Fibroblast of lung (primary cell): ENCODE data around the gene PCTP. TPM values are rescaled to one million over a fixed set of nuclear protein-coding genes. Genes with fewer than 3 reads are reported as not detected.

Experiments
- DNase-seq, 2 donors: peaks; one replicate each; pipeline versions ENCODE4 v3.0.0 to v3.0.0-alpha.2; 2010; ENCODE audit warnings: low read depth in 2 of 2
- H2AFZ ChIP-seq: 2 replicates; pipeline ENCODE4 v1.5.1; 2012; ENCODE audit warnings: low read length, control low read depth, inconsistent platforms
- H3K27ac ChIP-seq: 2 replicates; pipeline ENCODE4 v1.5.1; 2011; ENCODE audit warnings: low read length, control low read depth; ENCODE audit not compliant: insufficient read depth
- H3K27me3 ChIP-seq: 2 replicates; pipeline ENCODE4 v1.5.1; 2011; ENCODE audit warnings: mild to moderate bottlenecking, low read length; ENCODE audit not compliant: control insufficient read depth, insufficient read depth
- H3K36me3 ChIP-seq: 2 replicates; pipeline ENCODE4 v1.5.1; 2011; ENCODE audit warnings: low read length; ENCODE audit not compliant: control insufficient read depth, insufficient read depth
- H3K4me1 ChIP-seq: 2 replicates; pipeline ENCODE4 v1.5.1; 2011; ENCODE audit warnings: low read length; ENCODE audit not compliant: control insufficient read depth, insufficient read depth; ENCODE audit errors: extremely low read depth
- H3K4me2 ChIP-seq: 2 replicates; pipeline ENCODE4 v1.5.1; 2011; ENCODE audit warnings: low read length, control low read depth; ENCODE audit not compliant: insufficient read depth; ENCODE audit errors: extremely low read depth
- H3K4me3 ChIP-seq, 4 experiments: fragments of 200-600 bp in 1 of 4; sonication (generic) in 1 of 4; replicated peaks in 1 of 4; 2 replicates each; pipeline ENCODE4 v1.5.1; 2011 to 2016; ENCODE audit warnings: low read length in 4 of 4, low read depth in 3 of 4, mild to moderate bottlenecking in 3 of 4, control low read depth in 2 of 4, inconsistent platforms in 1 of 4, mixed read lengths in 1 of 4; ENCODE audit not compliant: insufficient read depth in 1 of 4; ENCODE audit errors: control extremely low read depth in 1 of 4
- H3K79me2 ChIP-seq: 2 replicates; pipeline ENCODE4 v1.5.1; 2012; ENCODE audit warnings: mild to moderate bottlenecking, low read length, inconsistent platforms; ENCODE audit not compliant: control insufficient read depth, insufficient read depth
- H3K9ac ChIP-seq: 2 replicates; pipeline ENCODE4 v1.5.1; 2011; ENCODE audit warnings: mild to moderate bottlenecking, low read length, control low read depth; ENCODE audit not compliant: insufficient read depth
- H3K9me3 ChIP-seq: 2 replicates; pipeline ENCODE4 v1.5.1; 2012; ENCODE audit warnings: low read depth, low read length; ENCODE audit not compliant: control insufficient read depth, insufficient read depth
- H4K20me1 ChIP-seq: 2 replicates; pipeline ENCODE4 v1.5.1; 2011; ENCODE audit warnings: low read length; ENCODE audit not compliant: control insufficient read depth, insufficient read depth; ENCODE audit errors: extremely low read depth
- EZH2 ChIP-seq: IDR thresholded peaks from 2 replicates; pipeline ENCODE4 v1.5.1; 2012; ENCODE audit warnings: low read length, control low read depth, mild to moderate bottlenecking; ENCODE audit errors: missing control alignments
- polyA plus RNA-seq, 2 donors: library from polyadenylated mRNA; depleted of rRNA in 1 of 2; stranded (reverse) in 1 of 2; unstranded in 1 of 2; fragments of >200 nt; gene quantifications; 2 replicates each; pipeline ENCODE4 v1.2.1, GENCODE V29; 2011 to 2012; ENCODE audit warnings: missing spikeins in 1 of 2
- total RNA-seq: library from RNA; depleted of rRNA; stranded (reverse); fragments of >200 nt; gene quantifications from 2 replicates; pipeline ENCODE4 v1.2.1, GENCODE V29; 2014
- TF ChIP-seq, protein P1 (sequence below), 2 donors: IDR thresholded peaks in 1 of 2; conservative IDR thresholded peaks in 1 of 2; 1 replicate in 1 of 2; 2 replicates in 1 of 2; pipeline ENCODE4 v1.5.1; 2011 to 2012; ENCODE audit warnings: low read length in 2 of 2, control low read depth in 1 of 2, inconsistent platforms in 1 of 2, low read depth in 1 of 2, mild to moderate bottlenecking in 1 of 2

PCTP gene
- total and polyA plus RNA-seq, 2 donors (not counting 1 experiment from before 2014, with no cell fraction given) = 20.4 to 20.6 TPM

- no peak overlapping the region for H3K4me3 ChIP-seq
- H3K9me3 ChIP-seq = no peaks in the 10 kb centered on the region
- no peak overlapping the region for H3K9ac ChIP-seq
- no peak overlapping the region for H3K27ac ChIP-seq
- H3K79me2 ChIP-seq = no peaks in the 10 kb centered on the region
- H3K4me2 ChIP-seq = no peak overlapping the region
- H2AFZ ChIP-seq = no peak overlapping the region
- H3K36me3 ChIP-seq = peaks cover 5% of the 10 kb centered on the region
- DNase-seq = no peak
- no peaks in the 10 kb centered on the region for H3K27me3 ChIP-seq
- H4K20me1 ChIP-seq = no peaks in the 10 kb centered on the region
- no peaks in the 10 kb centered on the region for H3K4me1 ChIP-seq
- no peak for TF ChIP-seq EZH2
- TF ChIP-seq, protein P1, sequence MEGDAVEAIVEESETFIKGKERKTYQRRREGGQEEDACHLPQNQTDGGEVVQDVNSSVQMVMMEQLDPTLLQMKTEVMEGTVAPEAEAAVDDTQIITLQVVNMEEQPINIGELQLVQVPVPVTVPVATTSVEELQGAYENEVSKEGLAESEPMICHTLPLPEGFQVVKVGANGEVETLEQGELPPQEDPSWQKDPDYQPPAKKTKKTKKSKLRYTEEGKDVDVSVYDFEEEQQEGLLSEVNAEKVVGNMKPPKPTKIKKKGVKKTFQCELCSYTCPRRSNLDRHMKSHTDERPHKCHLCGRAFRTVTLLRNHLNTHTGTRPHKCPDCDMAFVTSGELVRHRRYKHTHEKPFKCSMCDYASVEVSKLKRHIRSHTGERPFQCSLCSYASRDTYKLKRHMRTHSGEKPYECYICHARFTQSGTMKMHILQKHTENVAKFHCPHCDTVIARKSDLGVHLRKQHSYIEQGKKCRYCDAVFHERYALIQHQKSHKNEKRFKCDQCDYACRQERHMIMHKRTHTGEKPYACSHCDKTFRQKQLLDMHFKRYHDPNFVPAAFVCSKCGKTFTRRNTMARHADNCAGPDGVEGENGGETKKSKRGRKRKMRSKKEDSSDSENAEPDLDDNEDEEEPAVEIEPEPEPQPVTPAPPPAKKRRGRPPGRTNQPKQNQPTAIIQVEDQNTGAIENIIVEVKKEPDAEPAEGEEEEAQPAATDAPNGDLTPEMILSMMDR (conservative IDR thresholded peaks at IDR 0.05 in 1 of 2, IDR thresholded peaks at IDR 0.05 in 1 of 2; ENCODE audit: low read depth in 1 of 2, low read length in 2 of 2) = no peak
Observed at GRCh38 chr17:55778389-55779118, 27.7 kb downstream of the PCTP start.

- Histone ChIP-seq H3K27me3 (no peaks in the 10 kb centered on the region), H3K79me2 (no peaks in the 10 kb centered on the region), H3K4me2 (no peak overlapping the region), H3K27ac (no peak overlapping the region), H3K9ac (no peak overlapping the region), H3K9me3 (no peaks in the 10 kb centered on the region), H3K4me1 (no peaks in the 10 kb centered on the region), H3K4me3 (no peak overlapping the region), H3K36me3 (no peaks in the 10 kb centered on the region), H2AFZ (no peak overlapping the region), H4K20me1 (no peaks in the 10 kb centered on the region)
- TF ChIP-seq, protein P1 (conservative IDR thresholded peaks at IDR 0.05 in 1 of 2, IDR thresholded peaks at IDR 0.05 in 1 of 2; ENCODE audit: low read depth in 1 of 2, low read length in 2 of 2) = no peak
- no peak for TF ChIP-seq EZH2
- peak in 1 of 2 donors; percentile 39 for DNase-seq
Observed at GRCh38 chr17:55783684-55784245, 32.9 kb downstream of the PCTP start.

- H3K27me3 ChIP-seq = no peaks in the 10 kb centered on the region
- DNase-seq = no peak
- no peak overlapping the region for H3K4me2 ChIP-seq
- no peaks in the 10 kb centered on the region for H4K20me1 ChIP-seq
- H3K36me3 ChIP-seq = no peaks in the 10 kb centered on the region
- H3K27ac ChIP-seq = no peak overlapping the region
- H2AFZ ChIP-seq = no peak overlapping the region
- TF ChIP-seq, protein P1 (conservative IDR thresholded peaks at IDR 0.05 in 1 of 2, IDR thresholded peaks at IDR 0.05 in 1 of 2; ENCODE audit: low read depth in 1 of 2, low read length in 2 of 2) = no peak
- no peak for TF ChIP-seq EZH2
- no peak overlapping the region for H3K4me3 ChIP-seq
- no peaks in the 10 kb centered on the region for H3K4me1 ChIP-seq
- H3K79me2 ChIP-seq = no peaks in the 10 kb centered on the region
- H3K9me3 ChIP-seq = no peaks in the 10 kb centered on the region
- no peak overlapping the region for H3K9ac ChIP-seq
Observed at GRCh38 chr17:55784666-55785065, 33.8 kb downstream of the PCTP start.
